GM21390 (cell line): ENCODE measurements around the gene SPOCD1.

ENCODE experiments used
- ATAC-seq: cut with Tn5 transposase; IDR thresholded peaks from one replicate; pipeline ENCODE4 v1.9.1; 2021; ENCODE audit not compliant: unreplicated experiment

Gene SPOCD1

DNA sequence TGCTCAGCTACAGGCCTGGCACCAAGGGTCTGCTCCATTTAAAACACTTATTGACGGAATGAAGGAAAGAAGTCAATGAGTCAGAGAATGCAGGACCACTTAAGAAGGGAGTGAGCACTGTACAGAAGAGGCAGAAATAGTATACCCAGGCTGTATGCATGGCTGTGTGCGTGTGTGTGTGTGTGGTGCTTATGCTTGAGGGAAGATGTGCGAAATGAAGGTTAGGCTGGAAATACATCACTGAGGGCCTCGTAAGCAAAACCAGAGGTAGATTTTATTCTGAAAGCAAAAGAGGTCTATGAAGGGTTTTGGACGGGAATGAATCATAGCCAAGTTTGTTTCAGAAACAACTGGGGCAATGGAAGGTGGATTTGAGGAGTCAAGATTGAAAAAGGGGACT is 42.0 kb downstream of the SPOCD1 start:
- no peak for ATAC-seq

DNA sequence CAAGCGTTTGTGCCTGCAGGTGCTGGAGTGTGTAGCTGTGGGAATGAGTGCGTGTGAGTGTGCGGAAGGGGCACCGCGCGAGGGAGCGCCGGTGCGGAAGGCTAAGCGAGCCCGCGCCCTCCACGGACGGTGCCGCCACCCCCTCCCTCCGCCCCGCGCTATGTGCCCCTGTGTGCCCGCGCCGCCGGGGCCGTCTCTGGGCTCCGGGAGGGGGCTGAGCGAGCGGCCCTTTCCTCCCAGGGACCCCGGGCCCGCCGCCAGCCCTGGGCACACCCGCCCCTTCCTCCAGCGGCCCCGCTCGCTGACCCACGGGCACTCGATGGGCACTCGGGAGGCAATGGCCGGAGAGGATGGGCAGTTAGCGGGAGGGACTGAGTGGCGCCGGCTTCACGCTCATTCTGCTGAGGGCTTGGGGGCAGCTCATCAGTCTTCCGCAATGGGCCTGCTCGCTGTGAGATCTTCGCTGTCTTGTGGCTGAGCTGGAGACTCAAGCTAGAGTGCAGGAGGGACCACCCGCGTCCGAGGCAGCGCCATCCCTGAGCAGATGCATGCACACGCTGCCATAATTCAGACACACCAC is 43.1 kb downstream of the SPOCD1 start:
- ATAC-seq = no peak

DNA sequence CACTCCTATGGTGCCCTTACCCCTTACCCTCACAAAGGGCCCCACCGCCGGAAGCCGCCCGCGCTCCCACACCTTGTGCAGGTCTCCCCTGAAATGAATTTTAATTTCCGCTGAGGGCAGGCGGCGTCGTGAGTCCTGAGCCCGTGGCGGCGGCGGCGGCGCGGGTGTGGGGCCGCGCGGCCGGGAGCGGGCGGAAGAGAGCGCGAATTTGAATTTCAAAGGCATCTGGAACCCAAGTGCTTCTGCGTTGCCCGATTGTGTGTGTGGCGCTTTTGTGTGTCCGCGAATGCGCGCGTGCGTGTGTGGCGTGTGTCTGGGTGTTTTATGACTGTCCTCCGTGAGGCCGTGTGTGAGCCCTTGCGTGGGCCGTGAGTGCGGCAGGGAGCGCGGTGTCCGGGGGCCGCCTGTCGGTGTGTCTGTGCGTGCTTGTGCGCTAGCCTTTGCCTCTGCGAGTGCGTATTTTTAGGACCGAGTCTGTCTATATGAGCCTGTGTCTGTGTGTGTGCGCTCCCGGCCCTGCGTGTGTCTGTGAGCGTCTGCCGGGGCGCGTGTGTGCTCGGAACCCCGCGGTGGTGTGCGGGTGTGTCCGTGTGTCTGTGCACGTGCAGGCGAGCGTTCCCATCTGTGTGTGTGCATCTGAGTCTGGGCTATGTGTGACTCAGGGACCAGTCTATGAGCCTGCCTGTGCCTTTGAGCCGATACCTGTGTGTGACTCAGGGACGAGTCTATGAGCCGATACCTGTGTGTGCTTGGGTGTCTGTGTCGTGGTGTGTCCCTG is 43.7 kb downstream of the SPOCD1 start:
- ATAC-seq = no peak

DNA sequence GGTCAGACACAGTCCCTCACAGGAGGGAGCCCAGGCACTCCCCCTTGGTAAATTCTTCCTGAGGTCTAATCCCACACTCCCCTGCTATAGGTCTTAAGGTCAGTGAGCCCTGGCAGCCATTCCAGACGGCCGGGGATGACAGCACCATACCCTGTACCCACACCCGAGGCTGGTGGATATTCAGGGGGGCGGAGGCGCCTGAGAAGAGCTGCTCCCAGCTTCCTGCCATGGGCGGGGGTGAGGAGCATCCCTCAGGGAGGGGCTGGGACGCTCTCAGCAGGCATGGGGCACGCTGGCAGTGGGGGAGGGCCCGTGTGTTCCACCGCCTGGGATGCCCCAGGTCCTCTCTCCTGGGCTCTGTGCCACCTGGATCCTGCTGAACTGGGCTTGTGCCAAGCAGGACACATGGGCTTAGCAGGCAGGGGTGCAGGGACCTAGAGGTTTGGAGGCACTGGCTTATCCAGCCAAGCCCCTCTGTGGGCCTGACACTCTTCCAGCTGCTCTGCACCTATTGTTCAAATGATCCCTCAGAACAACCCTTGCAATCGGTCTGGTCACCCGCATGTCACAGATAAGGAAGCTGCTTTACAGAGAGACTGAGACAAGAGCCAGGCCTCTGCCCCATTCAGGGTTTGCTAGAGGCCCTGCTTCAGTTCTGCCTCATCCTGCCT is 46.0 kb downstream of the SPOCD1 start:
- ATAC-seq = no peak

DNA sequence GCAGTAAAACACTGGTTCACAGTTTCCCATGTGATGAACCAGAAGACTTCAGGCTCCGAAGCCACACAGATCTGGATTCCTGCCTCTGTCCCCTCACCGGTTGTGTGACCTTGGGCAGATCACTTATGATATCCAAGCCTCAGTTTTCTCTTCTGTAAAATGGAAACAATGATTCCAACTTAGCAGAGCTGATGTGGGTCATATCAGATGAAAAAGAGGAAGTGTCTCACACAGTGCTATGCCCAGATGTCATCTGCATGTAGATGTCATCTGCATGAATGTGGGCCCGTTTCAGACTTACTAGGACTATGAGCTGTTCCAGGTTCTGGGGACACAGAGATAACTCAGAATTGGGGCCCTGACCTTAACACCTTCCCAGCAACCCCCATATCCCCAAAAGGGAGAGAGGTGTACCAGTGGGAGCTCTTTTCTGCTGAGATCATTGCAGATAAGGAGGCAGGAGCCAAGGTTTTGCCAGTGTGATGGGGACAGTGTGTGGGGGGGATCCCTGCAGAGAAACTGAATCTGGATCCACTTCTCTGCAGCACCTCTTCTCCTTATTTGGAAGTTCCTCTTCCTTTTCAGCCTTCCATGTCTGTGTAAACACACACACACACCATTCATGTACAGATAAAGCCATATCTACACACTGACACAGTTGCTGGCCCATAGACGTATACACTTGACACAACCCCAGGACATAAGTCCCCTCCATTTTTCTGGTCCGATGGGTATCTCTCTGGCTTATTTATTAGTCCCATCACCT is 46.7 kb downstream of the SPOCD1 start:
- ATAC-seq = no peak

DNA sequence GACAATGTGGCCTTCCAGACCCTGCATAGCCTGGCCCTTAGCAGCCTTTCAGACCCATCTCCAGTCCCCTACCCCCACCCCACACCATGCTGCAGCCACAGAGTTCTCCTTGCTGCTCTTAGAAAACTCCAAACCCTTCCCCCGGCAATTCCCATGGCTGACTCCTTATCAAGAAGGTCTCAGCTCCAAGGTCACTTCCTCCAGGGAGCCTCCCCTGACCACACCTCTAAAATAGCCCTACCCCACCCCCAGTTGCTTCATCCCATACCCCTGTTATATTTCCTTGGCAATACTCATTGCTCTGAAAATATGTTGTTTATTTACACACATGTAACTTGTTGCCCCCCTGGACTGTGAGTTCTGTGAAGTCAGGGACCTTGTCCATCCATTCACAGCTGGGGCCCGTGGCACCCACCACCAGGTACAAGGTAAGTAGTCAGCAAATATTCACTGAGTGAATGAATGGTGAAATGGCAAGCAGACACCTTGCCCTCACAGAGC is 47.4 kb downstream of the SPOCD1 start:
- no peak for ATAC-seq

DNA sequence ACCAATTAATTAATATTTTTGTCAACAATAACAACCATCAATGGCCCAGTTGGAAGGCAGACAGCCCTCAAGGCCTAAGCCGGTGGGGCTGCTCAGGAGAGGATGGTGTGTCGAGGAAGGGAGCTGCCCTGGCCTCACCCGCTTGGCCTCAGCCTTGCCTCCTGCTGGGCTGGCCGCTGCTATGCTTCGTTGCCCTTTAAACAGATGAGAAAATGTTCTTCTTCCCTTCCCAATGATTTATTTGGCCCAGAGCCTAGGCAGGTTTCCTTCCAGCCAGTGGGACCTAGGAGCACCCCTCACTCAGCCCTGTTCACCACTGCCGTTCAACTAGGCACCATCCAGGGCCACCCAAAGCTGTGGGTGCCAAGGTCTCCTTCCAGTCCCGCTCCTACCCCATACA is 48.6 kb downstream of the SPOCD1 start:
- ATAC-seq = no peak

DNA sequence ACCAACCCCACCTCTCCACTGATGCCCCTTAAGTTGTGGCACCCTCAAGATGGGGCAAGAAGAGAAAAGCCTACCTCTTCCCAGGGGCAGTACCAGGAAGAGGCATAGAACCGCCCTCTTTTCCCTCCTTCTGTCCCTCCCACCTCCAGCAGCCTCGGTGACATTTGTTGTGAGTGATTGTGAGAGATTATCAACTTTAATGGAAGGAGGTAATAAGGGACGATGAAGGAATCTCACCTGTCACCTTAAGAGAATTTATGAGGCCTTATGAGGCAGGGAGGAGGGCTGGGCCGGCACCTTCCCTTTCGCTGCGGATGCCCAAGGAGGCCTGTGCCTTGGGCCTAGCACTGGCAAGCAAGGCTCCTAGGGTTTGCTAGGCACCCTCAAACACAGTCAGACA is 50.3 kb downstream of the SPOCD1 start:
- no peak for ATAC-seq

DNA sequence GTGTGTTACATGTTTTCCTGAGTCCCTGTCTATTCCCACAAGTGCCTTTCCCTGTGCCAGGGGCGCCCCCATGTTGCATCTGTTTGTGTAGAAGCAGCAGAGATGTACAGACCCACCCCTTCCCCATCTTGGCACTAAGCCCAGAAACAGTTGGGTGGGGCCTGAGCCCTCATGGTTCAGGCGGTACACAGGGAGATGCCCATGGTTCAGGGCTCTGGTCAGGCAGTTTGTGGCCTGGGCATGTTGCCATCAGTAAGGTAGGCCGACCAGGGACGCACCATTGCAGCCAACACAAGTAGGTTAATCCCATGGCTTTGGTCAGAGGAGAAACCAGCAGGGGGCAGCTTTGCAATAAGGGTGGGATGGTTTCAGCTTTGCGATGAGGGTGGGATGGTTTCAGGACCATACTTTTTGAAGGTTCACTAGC is 50.8 kb downstream of the SPOCD1 start:
- ATAC-seq = no peak

DNA sequence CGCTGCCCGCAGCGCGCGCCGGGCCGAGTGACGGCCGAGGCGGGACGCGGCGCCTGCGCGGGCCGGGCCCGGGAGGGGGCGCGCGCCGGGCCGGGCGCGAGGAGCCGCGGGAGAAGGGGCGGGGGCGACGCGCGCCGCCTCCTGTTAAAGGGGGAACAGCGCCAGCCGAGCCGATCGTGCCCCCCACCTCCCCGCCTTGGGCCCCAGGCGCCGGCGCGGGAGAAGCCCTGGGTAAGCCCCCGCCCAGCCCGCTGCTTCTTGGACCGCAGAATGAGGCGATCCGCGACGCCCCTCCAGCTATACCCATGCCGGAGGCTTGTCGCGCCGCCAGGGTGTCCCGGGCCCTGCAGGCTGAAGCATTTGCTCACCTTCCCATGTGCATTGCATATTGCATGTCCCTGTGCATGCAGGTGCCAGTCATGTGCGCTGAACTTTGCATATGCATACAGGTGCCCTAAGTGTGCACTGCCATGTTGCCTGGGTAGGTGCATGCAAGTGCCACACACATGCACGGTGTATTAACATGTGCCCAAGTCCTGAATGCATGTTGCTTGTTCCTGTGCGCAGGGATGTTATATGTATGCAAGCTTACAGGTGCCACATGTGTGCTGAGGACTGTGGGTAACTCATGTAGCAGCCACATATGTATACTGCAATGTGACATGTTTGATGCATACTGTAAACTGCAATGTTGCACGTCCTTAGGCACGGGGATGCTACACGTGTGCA is 51.3 kb downstream of the SPOCD1 start, which contains the start of gene ADGRB2:
Gene ADGRB2 (minus strand): TSS at position 29 of the 729 bp plus-strand sequence. CDS start 7,119 bp downstream, outside the sequence.
- ATAC-seq = no peak

DNA sequence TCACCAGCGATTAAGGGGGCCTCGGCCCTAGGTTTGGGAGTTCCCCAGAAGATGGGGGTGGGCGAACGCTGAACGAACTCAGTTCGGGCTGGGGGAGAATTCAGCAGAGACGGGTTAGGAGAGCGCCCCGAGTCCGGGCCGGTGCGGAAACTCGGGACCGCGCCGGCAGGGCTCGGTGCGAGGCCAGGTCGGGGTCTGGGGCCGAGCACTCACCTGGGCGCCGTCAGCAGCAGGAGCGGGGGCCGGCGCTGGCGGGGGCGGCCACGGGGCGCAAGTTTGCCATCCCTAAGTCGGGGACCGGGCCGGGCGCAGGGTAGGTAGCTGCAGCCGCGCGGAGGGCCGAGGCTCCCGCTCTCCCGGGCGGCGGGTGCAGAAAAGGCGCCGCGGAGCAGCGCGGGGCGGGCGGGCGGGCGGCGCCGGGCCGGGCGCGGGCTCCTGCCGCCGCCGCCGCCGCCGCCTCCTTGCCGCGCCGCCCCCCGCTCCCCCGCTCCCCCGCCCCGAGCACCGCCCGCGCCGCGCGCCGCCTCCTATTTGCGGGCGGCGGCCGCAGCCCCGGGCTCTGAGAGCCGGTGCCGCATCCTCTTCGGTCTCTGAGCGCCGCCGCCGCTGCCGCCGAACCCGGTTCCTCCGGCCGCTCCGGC is 52.0 kb downstream of the SPOCD1 start:
- no peak for ATAC-seq

DNA sequence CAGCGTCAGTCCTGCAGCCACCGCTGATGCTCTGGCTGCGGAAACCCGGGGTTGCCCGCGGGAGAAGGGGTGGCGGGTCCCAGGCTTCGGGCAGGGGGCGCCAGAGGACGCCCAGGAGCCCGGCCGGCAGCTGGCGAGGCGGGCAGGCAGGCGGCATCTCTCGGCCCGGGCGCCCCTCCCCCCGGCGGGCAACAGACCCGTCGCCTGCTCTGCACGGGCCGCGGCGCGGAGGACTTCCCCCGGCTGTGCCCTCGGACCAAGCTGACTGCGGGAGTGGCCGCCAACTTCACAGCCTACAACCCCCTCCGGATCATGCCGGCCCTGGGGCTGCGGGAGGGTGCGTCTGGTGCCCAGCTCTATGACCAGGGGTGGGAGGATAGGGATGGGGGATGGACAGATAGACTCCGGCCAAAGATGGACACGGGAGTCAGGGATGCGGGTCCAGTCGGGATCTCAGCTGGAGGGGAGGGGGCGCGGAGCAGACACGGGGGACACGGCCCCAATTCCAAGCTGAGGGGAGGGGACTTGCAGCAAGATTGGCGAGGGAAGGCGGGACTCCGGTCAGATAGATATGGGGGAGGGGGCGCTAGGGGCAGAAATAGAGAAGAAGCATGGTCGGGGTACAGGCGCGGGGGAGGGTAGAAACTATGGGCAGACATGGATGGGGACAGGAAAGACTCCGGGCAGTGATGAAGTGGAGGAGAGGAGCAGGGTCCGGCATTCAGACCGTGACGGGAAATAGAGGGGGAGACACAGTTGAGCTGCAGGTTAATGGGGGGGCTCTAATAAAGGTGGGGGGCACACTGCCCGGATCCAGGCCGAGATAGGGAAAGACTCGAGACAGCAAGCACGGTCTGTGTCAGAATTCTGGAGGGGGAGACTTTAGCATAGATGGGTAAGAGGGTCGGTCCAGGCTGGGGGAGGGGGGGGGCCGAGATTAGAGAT is 52.8 kb downstream of the SPOCD1 start:
- ATAC-seq = no peak

DNA sequence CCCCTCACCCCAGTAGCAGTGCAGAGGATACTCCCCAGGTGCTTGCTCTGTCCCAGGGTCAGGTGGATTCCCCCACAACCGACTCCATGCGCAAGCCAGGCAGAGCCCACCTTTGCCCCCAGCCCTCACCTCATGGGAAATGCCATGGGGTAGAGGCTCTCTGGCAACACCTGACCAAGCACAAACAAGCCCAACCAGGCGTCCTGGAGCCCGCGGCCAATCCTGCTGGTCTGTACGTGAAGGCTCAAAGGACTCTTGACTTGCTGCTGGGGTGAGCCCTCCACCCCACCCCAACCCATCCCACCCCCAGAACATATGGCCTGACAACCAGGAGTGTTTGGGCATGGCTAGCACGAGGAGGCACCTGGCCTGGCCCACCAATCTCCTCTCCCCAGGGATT is 53.5 kb downstream of the SPOCD1 start:
- ATAC-seq = no peak

DNA sequence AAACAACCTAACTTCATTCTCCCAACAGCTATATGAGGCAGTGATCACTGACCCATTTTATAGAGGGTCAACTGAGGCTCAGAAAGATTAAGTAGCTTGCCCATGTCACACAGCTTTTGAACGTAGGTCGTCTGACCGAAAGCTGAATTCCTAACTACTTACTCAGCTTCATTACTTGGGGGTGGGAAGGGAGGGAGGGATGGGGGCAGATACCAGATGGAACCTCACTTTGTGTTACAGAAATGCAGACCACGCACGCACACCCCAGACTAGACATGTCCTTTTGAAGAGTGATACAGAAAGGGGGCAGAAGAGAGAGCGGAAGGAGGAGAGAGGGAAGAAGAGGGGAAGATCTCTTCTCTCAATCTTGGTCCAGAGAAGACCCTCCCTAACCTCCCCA is 53.9 kb downstream of the SPOCD1 start:
- no peak for ATAC-seq

DNA sequence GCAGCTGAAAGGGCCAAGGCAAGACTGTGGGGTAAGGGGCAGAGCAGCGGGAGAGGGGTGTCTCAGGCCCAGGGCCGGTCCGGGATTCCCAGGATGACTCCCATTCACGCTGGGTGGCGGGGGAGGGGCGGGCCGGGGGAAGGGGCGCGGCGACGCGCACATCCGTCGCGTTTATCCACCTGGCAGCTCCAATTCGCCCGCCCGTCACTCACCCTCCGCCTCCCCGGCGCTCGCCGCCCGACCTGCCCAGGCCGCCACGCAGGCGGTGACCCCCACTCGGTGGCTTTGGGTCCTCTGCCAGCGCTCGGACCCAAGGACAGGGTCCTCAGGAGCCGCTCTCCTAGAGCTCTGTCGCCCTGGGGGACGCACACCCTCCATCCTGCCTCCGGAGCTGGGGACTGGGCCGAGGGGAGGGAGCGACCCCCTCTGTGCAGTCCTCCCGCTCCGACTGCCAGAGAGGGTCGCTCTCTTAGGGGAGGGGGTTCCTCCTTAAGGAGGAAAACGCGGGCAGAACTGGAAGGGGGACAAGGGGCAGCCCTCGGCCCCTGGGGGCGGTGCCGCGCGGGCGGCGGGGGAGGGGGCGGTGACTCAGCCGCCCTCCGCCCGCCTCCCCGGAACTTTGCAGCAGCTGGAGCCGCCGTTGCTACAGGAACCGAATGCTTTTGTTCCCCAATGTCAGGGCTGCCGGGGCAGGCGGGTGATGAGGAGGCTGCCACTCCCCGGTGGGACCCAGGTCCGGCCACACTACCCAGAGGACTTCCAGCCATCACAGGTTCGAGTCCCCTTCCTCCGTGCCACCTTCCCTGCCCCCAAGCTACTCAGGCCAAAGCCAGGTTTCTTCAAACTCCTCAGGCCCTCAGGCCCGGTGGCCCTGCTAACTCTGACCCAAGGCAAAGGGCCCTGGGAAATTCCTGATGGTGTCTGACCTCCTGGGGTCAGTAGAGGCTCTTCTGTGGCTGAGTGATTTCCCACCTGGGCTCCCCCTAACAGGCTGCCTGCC is 55.1 kb downstream of the SPOCD1 start:
- no peak for ATAC-seq

DNA sequence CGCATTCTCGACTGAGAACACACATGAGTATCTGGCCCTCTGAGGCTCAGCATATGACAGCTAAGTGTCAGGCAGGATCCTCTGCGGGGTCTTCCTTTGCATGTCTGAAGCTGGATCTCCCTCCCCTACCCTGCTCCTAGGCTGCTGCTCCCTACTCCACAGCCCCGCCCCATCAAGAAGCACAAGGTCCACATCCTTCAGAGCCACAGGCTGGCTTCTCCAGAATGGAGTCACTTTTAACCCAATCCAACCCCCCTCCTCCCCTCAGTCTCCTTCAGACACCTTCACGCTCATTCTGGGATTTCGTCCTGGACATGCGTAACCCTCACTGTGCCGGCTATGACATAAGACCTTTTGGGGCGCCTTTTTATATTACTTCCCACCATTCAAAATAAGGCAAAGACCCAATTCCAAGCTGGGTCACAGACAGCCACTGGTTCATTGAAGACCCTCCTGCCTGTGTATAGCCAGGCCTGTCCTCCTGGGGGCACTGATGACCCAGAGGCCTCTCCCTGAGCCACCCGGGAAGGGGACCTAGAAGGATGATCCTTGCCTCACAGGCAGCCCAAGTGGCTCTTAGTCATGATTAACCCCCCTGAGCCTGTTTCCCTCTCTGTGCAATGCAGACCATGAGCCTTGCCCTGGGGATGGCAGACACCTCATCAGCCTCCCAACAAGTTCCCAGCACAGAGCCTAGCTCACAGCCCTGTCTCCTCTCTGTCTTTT is 56.4 kb downstream of the SPOCD1 start:
- no peak for ATAC-seq

DNA sequence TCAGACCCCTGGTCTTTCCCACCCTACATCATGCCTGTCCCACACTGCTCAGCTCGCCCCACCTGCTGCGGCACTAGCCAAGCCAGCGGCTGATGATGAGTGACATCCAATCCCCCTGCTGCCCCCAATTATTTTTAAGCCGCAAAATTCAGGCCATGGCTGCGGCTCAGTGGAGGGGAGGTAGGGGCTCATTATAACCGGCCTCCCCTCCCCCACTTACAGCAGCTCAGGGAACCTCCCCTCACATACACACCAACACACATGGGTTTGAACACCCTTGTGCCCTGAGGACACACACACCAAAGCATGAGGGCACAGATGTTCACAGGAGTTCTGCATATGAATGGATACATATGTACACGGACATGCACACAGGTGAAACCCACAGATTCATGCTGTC is 57.0 kb downstream of the SPOCD1 start:
- no peak for ATAC-seq
